ENCODE measurements around the gene DEFB132. TPM values are rescaled to one million over a fixed set of nuclear protein-coding genes. Genes with fewer than 3 reads are reported as not detected.
A peak's percentile ranks its signal among the peaks of the same experiment; 100 is the strongest.

DEFB132 gene
- total and polyA plus RNA-seq, 2 of the 4 experiments (the other 2 are of a cell fraction) = not detected

DNA sequence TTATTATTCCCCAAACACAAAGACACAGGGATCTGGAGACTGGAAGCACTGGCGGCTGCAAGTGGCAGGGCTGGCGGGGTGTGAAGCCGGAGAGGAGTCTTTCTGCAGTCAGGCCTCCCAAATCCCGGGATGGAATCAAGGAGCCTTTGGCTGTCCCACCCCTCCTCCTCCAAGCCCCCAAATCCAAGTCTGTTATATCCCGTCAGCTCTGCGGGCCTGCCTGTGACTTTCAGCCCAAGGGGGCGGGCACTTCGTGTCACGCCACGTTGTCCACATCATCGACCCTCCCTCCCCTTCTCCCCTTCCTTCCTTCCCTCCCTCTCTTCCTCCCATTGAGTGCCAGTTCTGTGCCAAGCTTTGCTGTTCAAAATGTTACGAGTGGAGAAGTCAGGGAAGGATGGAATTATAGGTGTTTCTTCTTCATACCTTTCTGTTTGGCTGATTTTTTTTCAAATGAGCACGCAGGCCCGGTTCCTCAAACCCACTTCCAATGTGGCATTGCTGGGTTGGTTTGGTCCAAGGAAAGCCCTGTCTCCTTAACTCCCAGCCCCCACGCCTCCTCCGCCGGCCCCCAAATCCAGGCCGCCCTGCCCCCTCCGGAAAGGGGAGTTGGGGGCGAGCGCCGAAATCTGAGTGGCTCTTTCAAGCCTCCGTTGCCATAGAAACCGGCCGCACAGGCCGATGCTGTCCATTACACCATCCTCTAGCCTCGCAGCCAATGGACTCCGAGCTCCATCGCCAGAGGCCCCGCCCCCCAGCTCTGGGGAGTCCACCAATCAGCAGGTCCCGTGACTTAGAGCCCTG lies 52.5 kb downstream of the DEFB132 start:
- CTCF ChIA-PET = interaction anchor here (0.6 to 0.8 kb wide), 2 partner anchors 11 to 29 kb away, joined by 3 to 7 read pairs; no protein-coding TSS in a partner anchor
- ATAC-seq (ENCODE audit: low read depth) (peak; percentile 99), DNase-seq (peak; percentile 99)
- Histone ChIP-seq H2BK5ac (ENCODE audit: low read depth, low read length, poor library complexity, severe bottlenecking) (peak overlapping the region; percentile 94), H3K27ac (ENCODE audit: insufficient read depth, low read length) (peak overlapping the region; percentile 82), H2AK9ac (replicated peaks; ENCODE audit: low read depth, low read length, poor library complexity) (peak overlapping the region; percentile 70), H3K36me3 (ENCODE audit: control insufficient read depth, insufficient read depth, low read length) (no peaks in the 10 kb centered on the region), H3K23ac (ENCODE audit: low read depth, low read length) (peak overlapping the region; percentile 95), H3K18ac (ENCODE audit: low read depth, low read length) (peak overlapping the region; percentile 82), H3K4me2 (ENCODE audit: low read depth, low read length) (peak overlapping the region; percentile 88), H2BK120ac (ENCODE audit: low read depth, low read length) (peak overlapping the region; percentile 93), H3K9me1 (ENCODE audit: insufficient read depth, low read length) (peaks cover 7% of the 10 kb centered on the region; the same call in 1 of the 2 replicates), H3K56ac (ENCODE audit: extremely low read depth, insufficient read depth, low read length) (peak overlapping the region; percentile 75), H3K9me3 (ENCODE audit: control insufficient read depth, insufficient read depth, low read length) (no peaks in the 10 kb centered on the region), H3K9ac (ENCODE audit: low read depth, low read length) (peak overlapping the region; percentile 44), H2BK15ac (ENCODE audit: low read depth, low read length) (peak overlapping the region; percentile 61; the same call in 2 of the 3 replicates), H4K5ac (ENCODE audit: low read depth, low read length) (peak overlapping the region; percentile 87), H3K4me1 (ENCODE audit: control insufficient read depth, insufficient read depth, low read length) (peaks cover 9% of the 10 kb centered on the region), H2AFZ (replicated peaks; ENCODE audit: low read length, poor library complexity) (peak overlapping the region; percentile 85), H3K79me1 (ENCODE audit: low read depth in 1 of 2, low read length in 2 of 2) (peaks cover 0 to 4% of the 10 kb centered on the region in 2 experiments; a peak in 1 of 4 replicates), H3K4me3 (ENCODE audit: insufficient read depth, low read depth, low read length) (peak overlapping the region; percentile 41), H3K4ac (ENCODE audit: low read depth, low read length) (peak overlapping the region; percentile 94), H4K8ac (ENCODE audit: low read depth in 2 of 2, low read length in 2 of 2) (peak overlapping the region; percentile 45 to 85), H4K20me1 (ENCODE audit: insufficient read depth, low read length) (no peaks in the 10 kb centered on the region), H4K91ac (ENCODE audit: insufficient read depth, low read depth, low read length) (peak overlapping the region; percentile 88), H3K27me3 (ENCODE audit: control insufficient read depth, insufficient read depth, low read length) (no peaks in the 10 kb centered on the region), H2AK5ac (ENCODE audit: low read depth, low read length) (peak overlapping the region; percentile 9), H3K14ac (replicated peaks; ENCODE audit: low read depth, low read length) (peak overlapping the region; percentile 95), H2BK20ac (ENCODE audit: low read depth, low read length) (peak overlapping the region; percentile 75)
- WGBS, 2 experiments (ENCODE audit: extremely low coverage in 2 of 2, insufficient read length in 1 of 2) = 0% methylated on average over 10 of the region's 31 CpGs; no CpG with 5 or more reads in 1 of the 2 experiments
- dilution Hi-C loops (cut with HindIII; ENCODE audit: low sequenced_read_pairs, unreplicated experiment) = no loop called here
- in situ Hi-C loops (cut with MboI; ENCODE audit: low sequenced_read_pairs) = no loop called here
- no TSS peak for BruUV-seq (replicated peaks)
- POLR2A ChIA-PET (ENCODE audit: unreplicated experiment) = interaction anchor here (1.1 kb wide), 1 partner anchor 12 kb away, joined by 5 read pairs; no protein-coding TSS in a partner anchor
- intact Hi-C loops (cut with micrococcal nuclease) = loop anchor here (2.0 kb wide), 1 partner anchor 13 kb away; the partner anchor contains the start of gene ZCCHC3
- no peak for TF ChIP-seq MAFK (IDR thresholded peaks at IDR 0.05; ENCODE audit: low read depth, low read length)
- TF ChIP-seq SMC3 (IDR thresholded peaks at IDR 0.05; ENCODE audit: low read depth, low read length) = no peak
- no peak for TF ChIP-seq FOS (IDR thresholded peaks at IDR 0.05; ENCODE audit: low read depth, low read length)
- TF ChIP-seq CEBPB (IDR thresholded peaks at IDR 0.05; ENCODE audit: low read depth, low read length) = no peak
- TF ChIP-seq POLR2A (IDR thresholded peaks at IDR 0.05; ENCODE audit: low read depth, low read length) = peak; percentile 31; the same call in 1 of the 2 replicates
- TF ChIP-seq NFE2L2 (IDR thresholded peaks at IDR 0.05; ENCODE audit: low read depth, low read length) = no peak
- TF ChIP-seq MXI1 (IDR thresholded peaks at IDR 0.05; ENCODE audit: borderline replicate concordance, low read depth, low read length) = no peak; the same call in 1 of the 2 replicates
- TF ChIP-seq RFX5 (IDR thresholded peaks at IDR 0.05; ENCODE audit: low read depth, low read length) = peak; percentile 43; the same call in 1 of the 2 replicates
- no peak for TF ChIP-seq CTCF (conservative IDR thresholded peaks at IDR 0.05; ENCODE audit: low read depth, low read length)
- no peak for TF ChIP-seq RAD21 (IDR thresholded peaks at IDR 0.05; ENCODE audit: low read length)
- peak; percentile 87 for TF ChIP-seq MAZ (IDR thresholded peaks at IDR 0.05; ENCODE audit: borderline replicate concordance, low read depth, low read length)
- peak; percentile 83; the same call in 1 of the 2 replicates for TF ChIP-seq BHLHE40 (IDR thresholded peaks at IDR 0.05; ENCODE audit: low read depth, low read length)
- no peak for TF ChIP-seq ELK1 (IDR thresholded peaks at IDR 0.05; ENCODE audit: borderline replicate concordance, low read depth, low read length)
